CD8-positive, alpha-beta memory T cell (primary cell): ENCODE results near the gene EIF3L. TPM values are rescaled to one million over a fixed set of nuclear protein-coding genes. Genes with fewer than 3 reads are reported as not detected.
A peak's percentile ranks its signal among the peaks of the same experiment; 100 is the strongest.

Experiments
- CTCF ChIA-PET: fragments of 350-600 bp; sonication (Branson Sonifier 250); formaldehyde crosslinking; loops from one replicate; lab custom pipeline; 2021; ENCODE audit warnings: antibody characterized with exemption; lab: Charles Lee
- POLR2A ChIA-PET: fragments of 350-600 bp; sonication (Branson Sonifier 250); formaldehyde crosslinking; loops from one replicate; lab custom pipeline; 2021; ENCODE audit warnings: antibody characterized with exemption; lab: Charles Lee
- DNase-seq, 5 donors: peaks; one replicate each; pipeline versions ENCODE4 v3.0.0 to v3.0.0-alpha.2; 2020 to 2022; ENCODE audit warnings: mixed read lengths in 1 of 5
- H3K27ac ChIP-seq: one replicate; pipeline ENCODE4 v1.7.0; 2013; ENCODE audit warnings: low read depth, mild to moderate bottlenecking, low read length, moderate library complexity
- H3K27me3 ChIP-seq: 2 replicates; pipeline ENCODE4 v1.7.0; 2013; ENCODE audit warnings: low read length, mild to moderate bottlenecking; ENCODE audit not compliant: insufficient read depth, poor library complexity, severe bottlenecking
- H3K36me3 ChIP-seq: 2 replicates; pipeline ENCODE4 v1.7.0; 2013; ENCODE audit warnings: mild to moderate bottlenecking, low read length, moderate library complexity; ENCODE audit not compliant: insufficient read depth
- H3K4me1 ChIP-seq: 2 replicates; pipeline ENCODE4 v1.7.0; 2013; ENCODE audit warnings: mild to moderate bottlenecking, low read length, moderate library complexity; ENCODE audit not compliant: insufficient read depth
- H3K4me3 ChIP-seq: 2 replicates; pipeline ENCODE4 v1.7.0; 2013; ENCODE audit warnings: mild to moderate bottlenecking, low read length
- H3K9me3 ChIP-seq: 2 replicates; pipeline ENCODE4 v1.7.0; 2013; ENCODE audit warnings: mild to moderate bottlenecking, low read length
- H3K27ac Mint-ChIP-seq, 8 donors: one replicate each; pipeline ENCODE4 v1.8.0; 2020 to 2021; ENCODE audit warnings: mixed read lengths in 8 of 8, mild to moderate bottlenecking in 6 of 8, inconsistent platforms in 3 of 8, moderate library complexity in 3 of 8
- H3K27me3 Mint-ChIP-seq, 2 donors: one replicate each; pipeline ENCODE4 v1.8.0; 2020 to 2021; ENCODE audit warnings: mixed read lengths in 2 of 2, mild to moderate bottlenecking in 1 of 2, moderate library complexity in 1 of 2
- H3K36me3 Mint-ChIP-seq, 3 donors: one replicate each; pipeline ENCODE4 v1.8.0; 2020 to 2021; ENCODE audit warnings: mixed read lengths in 3 of 3, inconsistent platforms in 1 of 3, mild to moderate bottlenecking in 1 of 3
- H3K4me1 Mint-ChIP-seq, 3 donors: one replicate each; pipeline ENCODE4 v1.8.0; 2020 to 2021; ENCODE audit warnings: mixed read lengths in 3 of 3, inconsistent platforms in 1 of 3, mild to moderate bottlenecking in 1 of 3
- H3K4me3 Mint-ChIP-seq, 7 donors: one replicate each; pipeline ENCODE4 v1.8.0; 2020 to 2021; ENCODE audit warnings: mixed read lengths in 7 of 7, mild to moderate bottlenecking in 6 of 7, moderate library complexity in 4 of 7, inconsistent platforms in 2 of 7
- H3K9me3 Mint-ChIP-seq, 5 donors: one replicate each; pipeline ENCODE4 v1.8.0; 2020 to 2022; ENCODE audit warnings: mixed read lengths in 5 of 5, mild to moderate bottlenecking in 3 of 5, moderate library complexity in 2 of 5, inconsistent platforms in 1 of 5
- polyA plus RNA-seq: library from polyadenylated mRNA; unstranded; fragments of 300-500 nt; fragmentation: Illumina TruSeq; gene quantifications from one replicate; pipeline ENCODE4 v1.2.3, GENCODE V29; 2021
- total RNA-seq, 2 experiments: library from RNA; stranded (reverse); gene quantifications; one replicate each; pipeline ENCODE4 v1.2.3, GENCODE V29; 2021

The EIF3L gene
- total and polyA plus RNA-seq, 3 experiments from 2014 or later: 266 to 556 (median 549) TPM

- H3K36me3 Mint-ChIP-seq: peaks cover 0 to 3% (median 0%) of the 10 kb centered on the region in 3 donors
- POLR2A ChIA-PET: interaction anchor here (0.5 to 2.5 kb wide), 6 partner anchors 9 to 302 kb away, joined by 4 to 20 read pairs (median 6); partner anchors contain the start of genes ANKRD54, C22orf23 and POLR2F
- CTCF ChIA-PET: interaction anchor here (0.9 to 2.3 kb wide), 7 partner anchors 9 to 88 kb away, joined by 3 to 15 read pairs (median 4); partner anchors contain the start of genes ANKRD54, C22orf23 and POLR2F
- no peaks in the 10 kb centered on the region for H3K27me3 Mint-ChIP-seq
- H3K4me1 Mint-ChIP-seq: peaks cover 23 to 41% (median 29%) of the 10 kb centered on the region in 3 donors
- H3K9me3 ChIP-seq: no peaks in the 10 kb centered on the region
- peaks cover 12% of the 10 kb centered on the region for H3K4me1 ChIP-seq
- peak within 1 kb of the TSS; percentile 45 for H3K4me3 ChIP-seq
- H3K9me3 Mint-ChIP-seq: no peaks in the 10 kb centered on the region
- H3K36me3 ChIP-seq: no peaks in the 10 kb centered on the region
- peak within 1 kb of the TSS; percentile 54 for H3K27ac ChIP-seq
- DNase-seq: peak; percentile 56 to 69 (median 63)
- H3K27me3 ChIP-seq: no peaks in the 10 kb centered on the region
- H3K27ac Mint-ChIP-seq: peak within 1 kb of the TSS; percentile 81 to 98 (median 91)
- H3K4me3 Mint-ChIP-seq: peak within 1 kb of the TSS; percentile 77 to 92 (median 82)
These were observed 56.5 kb downstream of the EIF3L start, which contains the start of gene MICALL1 for GRCh38 chr22:37905534-37906363. Gene MICALL1 (plus strand): TSS chr22:37906297. CDS start chr22:37906423, 126 bp downstream.

- peak; percentile 26 to 58 (median 28) for DNase-seq
- CTCF ChIA-PET: interaction anchor here (0.6 to 2.3 kb wide), 10 partner anchors 10 to 584 kb away, joined by 3 to 15 read pairs (median 4); partner anchors contain the start of genes ANKRD54, C22orf23 and POLR2F
- peak overlapping the region; percentile 77 to 92 (median 81) for H3K4me3 Mint-ChIP-seq
- Histone ChIP-seq H3K36me3 (no peaks in the 10 kb centered on the region), H3K9me3 (no peaks in the 10 kb centered on the region), H3K27ac (peak overlapping the region; percentile 38), H3K27me3 (no peaks in the 10 kb centered on the region), H3K4me1 (peaks cover 17% of the 10 kb centered on the region), H3K4me3 (peak overlapping the region; percentile 45)
- peak overlapping the region; percentile 79 to 98 (median 91) for H3K27ac Mint-ChIP-seq
- POLR2A ChIA-PET: interaction anchor here (0.5 to 2.5 kb wide), 6 partner anchors 10 to 302 kb away, joined by 4 to 20 read pairs (median 6); partner anchors contain the start of genes ANKRD54, C22orf23 and POLR2F
- peaks cover 0 to 3% (median 0%) of the 10 kb centered on the region in 3 donors for H3K36me3 Mint-ChIP-seq
- H3K27me3 Mint-ChIP-seq: no peaks in the 10 kb centered on the region
- H3K4me1 Mint-ChIP-seq: peaks cover 27 to 44% (median 29%) of the 10 kb centered on the region in 3 donors
- H3K9me3 Mint-ChIP-seq: no peaks in the 10 kb centered on the region
These were observed 57.3 kb downstream of the EIF3L start for GRCh38 chr22:37906364-37907008.

GRCh38 chr22:37907036-37907954 is 58.1 kb downstream of the EIF3L start:
- Mint-ChIP-seq H3K36me3 (peaks cover 0 to 9% (median 0%) of the 10 kb centered on the region in 3 donors), H3K4me3 (peak overlapping the region; percentile 77 to 92 (median 81)), H3K27me3 (no peaks in the 10 kb centered on the region), H3K9me3 (no peaks in the 10 kb centered on the region), H3K4me1 (peaks cover 29 to 52% (median 30%) of the 10 kb centered on the region in 3 donors), H3K27ac (peak overlapping the region; percentile 79 to 98 (median 91))
- Histone ChIP-seq H3K27ac (peak overlapping the region; percentile 38), H3K36me3 (no peaks in the 10 kb centered on the region), H3K9me3 (no peaks in the 10 kb centered on the region), H3K27me3 (no peaks in the 10 kb centered on the region), H3K4me1 (peaks cover 19% of the 10 kb centered on the region), H3K4me3 (peak overlapping the region; percentile 45)
- ChIA-PET POLR2A (interaction anchor here (0.5 to 2.5 kb wide), 3 partner anchors 11 to 63 kb away, joined by 5 to 20 read pairs (median 5); partner anchors contain the start of gene ANKRD54), CTCF (interaction anchor here (0.6 to 2.3 kb wide), 5 partner anchors 10 to 583 kb away, joined by 3 to 15 read pairs (median 3); partner anchors contain the start of gene ANKRD54)
- peak in 1 of 5 donors; percentile 15 for DNase-seq

GRCh38 chr22:37909766-37910165 is 60.5 kb downstream of the EIF3L start:
- H3K27ac ChIP-seq: no peak overlapping the region
- H3K27me3 Mint-ChIP-seq: no peaks in the 10 kb centered on the region
- no peaks in the 10 kb centered on the region for H3K36me3 ChIP-seq
- H3K9me3 Mint-ChIP-seq: no peaks in the 10 kb centered on the region
- POLR2A ChIA-PET: interaction anchor here (1.4 kb wide), 1 partner anchor 13 kb away, joined by 3 read pairs; no protein-coding TSS in a partner anchor
- peaks cover 27 to 52% (median 30%) of the 10 kb centered on the region in 3 donors for H3K4me1 Mint-ChIP-seq
- H3K4me1 ChIP-seq: peaks cover 19% of the 10 kb centered on the region
- H3K4me3 ChIP-seq: no peak overlapping the region
- no peaks in the 10 kb centered on the region for H3K9me3 ChIP-seq
- CTCF ChIA-PET: interaction anchor here (0.7 kb wide), 1 partner anchor 18 kb away, joined by 3 read pairs; no protein-coding TSS in a partner anchor
- H3K27me3 ChIP-seq: no peaks in the 10 kb centered on the region
- peaks cover 0 to 21% (median 0%) of the 10 kb centered on the region in 3 donors for H3K36me3 Mint-ChIP-seq
- peak overlapping the region in 2 of 7 donors; percentile 12 to 18 for H3K4me3 Mint-ChIP-seq
- no peak for DNase-seq
- peak overlapping the region in 3 of 8 donors; percentile 1 to 66 (median 25) for H3K27ac Mint-ChIP-seq

GRCh38 chr22:37910890-37911672 is 61.9 kb downstream of the EIF3L start:
- no peak for DNase-seq
- POLR2A ChIA-PET: interaction anchor here (1.4 kb wide), 1 partner anchor 14 kb away, joined by 3 read pairs; no protein-coding TSS in a partner anchor
- H3K4me1 ChIP-seq: peaks cover 19% of the 10 kb centered on the region
- peak overlapping the region in 4 of 8 donors; percentile 32 to 81 (median 61) for H3K27ac Mint-ChIP-seq
- no peak overlapping the region for H3K27ac ChIP-seq
- no peak overlapping the region for H3K4me3 Mint-ChIP-seq
- H3K27me3 Mint-ChIP-seq: no peaks in the 10 kb centered on the region
- CTCF ChIA-PET: interaction anchor here (1.2 to 1.6 kb wide), 2 partner anchors 23 to 48 kb away, joined by 3 to 4 read pairs; no protein-coding TSS in a partner anchor
- peaks cover 19 to 44% (median 25%) of the 10 kb centered on the region in 3 donors for H3K4me1 Mint-ChIP-seq
- peaks cover 0 to 24% (median 0%) of the 10 kb centered on the region in 3 donors for H3K36me3 Mint-ChIP-seq
- no peaks in the 10 kb centered on the region for H3K27me3 ChIP-seq
- H3K9me3 Mint-ChIP-seq: no peaks in the 10 kb centered on the region
- no peaks in the 10 kb centered on the region for H3K36me3 ChIP-seq
- H3K9me3 ChIP-seq: no peaks in the 10 kb centered on the region
- no peak overlapping the region for H3K4me3 ChIP-seq

GRCh38 chr22:37911697-37912096 is 62.5 kb downstream of the EIF3L start:
- DNase-seq: no peak
- Histone ChIP-seq H3K9me3 (no peaks in the 10 kb centered on the region), H3K4me3 (no peak overlapping the region), H3K4me1 (peaks cover 19% of the 10 kb centered on the region), H3K27ac (no peak overlapping the region), H3K27me3 (no peaks in the 10 kb centered on the region), H3K36me3 (no peaks in the 10 kb centered on the region)
- POLR2A ChIA-PET: no interaction called here
- H3K4me3 Mint-ChIP-seq: no peak overlapping the region
- H3K27me3 Mint-ChIP-seq: no peaks in the 10 kb centered on the region
- peaks cover 19 to 43% (median 25%) of the 10 kb centered on the region in 3 donors for H3K4me1 Mint-ChIP-seq
- H3K27ac Mint-ChIP-seq: peak overlapping the region in 5 of 8 donors; percentile 32 to 86 (median 72)
- CTCF ChIA-PET: interaction anchor here (1.2 to 1.6 kb wide), 2 partner anchors 22 to 49 kb away, joined by 3 to 4 read pairs; no protein-coding TSS in a partner anchor
- peaks cover 0 to 30% (median 0%) of the 10 kb centered on the region in 3 donors for H3K36me3 Mint-ChIP-seq
- no peaks in the 10 kb centered on the region for H3K9me3 Mint-ChIP-seq
